GM18502 (cell line): ENCODE results near the gene ADAM19.

ENCODE experiments used
- ATAC-seq: cut with Tn5 transposase; IDR thresholded peaks from one replicate; pipeline ENCODE4 v1.9.1; 2021; ENCODE audit warnings: mild to moderate bottlenecking; ENCODE audit not compliant: unreplicated experiment, poor library complexity

The ADAM19 gene

DNA sequence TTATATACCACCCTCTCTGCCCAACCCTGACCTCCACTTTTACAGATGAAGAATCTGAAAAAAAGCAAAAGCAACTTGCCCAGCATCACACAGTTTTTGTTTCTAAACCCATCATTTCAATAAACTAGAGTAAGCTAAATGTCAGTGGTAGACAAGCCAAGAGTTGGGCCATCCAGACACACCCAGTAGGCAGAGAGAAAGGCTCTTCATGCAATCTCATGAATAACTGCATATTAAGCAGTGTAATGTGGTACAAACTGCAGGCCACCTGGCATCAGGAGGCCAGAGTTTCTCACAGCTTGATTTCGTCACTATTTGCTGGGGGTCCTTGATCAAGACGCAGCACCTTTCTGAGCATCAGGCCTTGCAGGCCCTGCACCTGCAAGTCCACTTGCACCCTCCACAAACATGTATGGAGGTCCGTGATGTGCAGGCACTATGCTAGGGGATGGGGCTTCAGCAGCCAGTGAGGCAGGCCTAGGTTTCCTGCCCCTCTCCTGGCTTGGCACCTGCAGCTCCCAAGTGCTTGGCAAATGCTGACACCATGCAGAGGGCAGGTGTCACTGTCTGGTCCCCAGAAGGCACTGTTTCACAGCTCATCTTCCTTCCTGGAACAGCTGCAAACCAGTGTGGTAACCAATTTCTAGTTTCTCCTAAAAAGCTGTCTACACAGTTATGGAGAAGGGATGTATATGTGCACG lies 29.8 kb downstream of the ADAM19 start:
- no peak for ATAC-seq

DNA sequence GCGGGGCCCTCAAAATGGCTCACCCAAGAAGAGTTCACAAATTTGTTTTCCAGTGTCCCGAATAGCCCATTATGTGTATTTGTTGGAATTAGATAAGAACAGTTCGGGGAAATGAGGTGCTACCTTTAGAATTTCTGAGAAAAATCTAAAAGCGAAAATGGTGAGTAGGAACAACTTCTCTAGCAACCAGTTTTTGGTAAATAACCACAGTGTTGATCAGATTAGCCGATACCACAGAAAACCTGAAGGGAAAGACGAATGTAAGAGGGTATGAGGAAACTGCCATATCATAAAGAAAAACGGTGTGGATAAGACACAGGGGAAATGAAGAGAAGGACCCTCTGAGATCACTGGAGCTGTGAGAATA lies 31.0 kb downstream of the ADAM19 start:
- ATAC-seq, result no peak

DNA sequence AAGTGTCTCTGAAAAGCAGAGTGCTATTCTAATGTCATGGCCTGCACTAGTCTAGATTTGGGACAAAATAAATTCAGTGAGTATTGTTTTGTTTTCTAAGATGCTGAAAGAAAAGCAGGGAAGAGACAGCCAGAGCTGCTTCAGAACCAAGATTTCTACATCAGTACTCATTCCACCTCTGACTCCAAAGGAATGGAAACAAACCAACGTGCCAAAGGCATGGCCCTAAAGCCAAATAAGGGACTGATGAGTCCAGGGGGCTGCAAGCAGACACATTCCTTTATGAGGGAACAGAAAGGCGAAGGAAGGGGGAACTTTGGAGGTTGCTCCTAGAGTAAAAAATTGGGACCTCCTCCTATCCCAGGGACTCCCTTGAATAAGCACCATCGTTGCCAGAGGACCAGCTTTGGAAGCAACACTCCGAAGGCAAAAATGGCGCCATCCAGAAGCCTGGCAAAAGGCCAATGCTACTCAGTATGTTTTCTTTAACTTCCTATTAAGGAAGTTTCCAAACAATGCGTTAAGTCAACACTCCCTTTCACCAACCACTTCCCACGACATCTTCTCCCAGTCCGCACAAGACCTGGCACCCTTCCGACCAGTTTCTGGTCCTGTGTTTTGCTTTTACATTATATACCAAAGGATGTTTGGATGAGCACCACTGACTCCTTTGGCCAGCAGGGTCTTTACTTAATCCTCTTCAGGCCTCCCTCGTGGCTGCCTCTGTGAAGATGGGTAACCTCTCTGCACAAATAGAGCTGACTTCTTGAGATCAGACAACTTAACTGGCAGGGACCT lies 31.6 kb downstream of the ADAM19 start:
- no peak for ATAC-seq

DNA sequence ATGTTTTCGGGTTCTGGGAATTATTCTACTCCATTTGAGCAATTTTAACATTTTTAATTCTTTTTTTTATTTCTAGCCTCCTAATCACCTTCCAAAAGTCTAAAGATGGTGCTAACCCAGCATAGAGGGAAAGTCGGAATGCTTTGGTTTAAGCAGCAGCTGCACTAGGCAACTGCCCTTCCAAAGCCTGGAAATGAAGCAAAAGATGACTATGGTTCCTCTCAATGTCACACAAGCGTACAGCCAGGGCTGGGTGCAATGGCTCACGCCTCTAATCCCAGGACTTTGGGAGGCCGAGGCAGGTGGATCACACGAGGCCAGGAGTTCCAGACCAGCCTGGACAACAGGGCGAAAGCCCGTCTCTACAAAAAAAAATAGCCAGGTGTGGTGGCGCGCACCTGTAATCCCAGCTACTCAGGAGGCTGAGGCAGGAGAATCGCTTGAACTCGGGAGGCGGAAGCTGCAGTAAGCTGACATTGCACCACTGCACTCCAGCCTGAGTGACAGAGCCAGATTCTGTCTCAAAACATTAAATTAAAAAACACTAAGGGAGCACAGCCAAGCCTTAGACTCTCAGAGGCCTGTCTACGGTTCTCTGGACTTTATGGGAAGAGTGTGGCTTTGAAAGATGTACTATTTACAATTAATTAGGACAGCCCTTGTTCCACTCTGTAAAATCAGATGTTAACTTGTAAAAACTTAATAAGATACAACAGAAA lies 33.1 kb downstream of the ADAM19 start:
- ATAC-seq, result no peak

DNA sequence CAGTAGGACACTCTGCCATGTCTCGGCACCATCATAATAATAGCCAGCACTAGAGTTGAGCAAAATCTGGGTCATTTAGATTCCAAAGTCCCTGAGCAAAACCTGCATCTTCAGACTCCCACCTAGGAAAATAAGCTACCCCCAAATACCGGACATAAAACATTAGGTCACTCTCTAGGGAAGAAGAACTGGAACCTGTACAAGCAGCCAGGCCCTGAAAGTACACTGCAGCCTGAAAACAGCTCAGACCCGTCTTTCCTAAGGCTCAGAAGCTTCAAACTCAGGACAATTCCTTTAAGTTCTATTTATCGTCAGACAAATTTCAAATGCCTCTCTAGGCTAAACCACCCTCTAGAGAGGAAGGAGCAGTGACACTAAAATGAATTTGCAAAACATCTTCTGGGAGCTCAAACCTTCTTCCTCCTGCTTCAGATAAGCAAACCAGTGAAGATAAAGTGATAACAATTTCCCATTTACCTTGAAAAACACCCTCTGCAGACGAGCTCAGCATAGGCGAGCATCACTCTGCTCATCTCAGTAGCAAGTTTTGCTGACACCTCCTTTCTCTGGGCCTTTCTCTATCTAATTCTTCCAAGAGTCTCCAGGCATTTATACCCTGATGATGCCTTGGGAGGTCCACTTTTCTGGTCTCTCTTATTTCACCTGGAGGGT lies 34.0 kb downstream of the ADAM19 start:
- no peak for ATAC-seq

DNA sequence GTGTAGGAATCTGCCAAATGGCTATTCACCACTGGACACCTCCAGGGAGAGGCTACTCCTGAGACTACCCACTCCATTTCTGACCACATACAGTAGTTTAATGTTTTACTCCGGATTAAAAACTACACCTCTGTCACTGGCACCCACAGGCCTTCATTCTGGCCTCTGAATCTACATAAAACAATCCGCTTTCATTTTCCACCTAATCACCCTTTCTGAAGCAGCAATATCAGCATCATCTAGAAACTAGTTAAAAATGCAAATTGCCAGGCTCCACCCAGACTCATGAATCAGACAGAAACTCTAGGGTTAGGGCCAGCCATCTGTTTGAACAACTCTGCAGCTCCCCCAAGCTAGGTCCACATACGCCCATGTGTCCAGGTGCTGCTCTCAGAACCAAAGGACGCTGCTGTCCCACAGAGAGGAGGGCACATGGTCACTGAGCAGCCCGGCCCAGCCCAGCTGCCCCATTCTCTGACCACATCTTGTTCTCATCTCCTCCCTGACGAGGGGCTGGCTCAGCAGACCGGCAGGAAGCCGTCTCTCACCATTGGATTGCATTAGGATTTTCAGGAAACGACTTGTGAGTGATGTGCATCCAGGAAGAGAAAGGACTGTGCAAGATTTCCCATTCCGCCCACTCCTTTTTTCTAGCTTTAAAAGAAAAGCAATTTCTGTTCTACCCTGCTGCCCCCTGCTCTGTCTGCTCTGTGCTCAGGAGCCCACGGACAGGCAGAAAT lies 34.7 kb downstream of the ADAM19 start:
- ATAC-seq, result peak; percentile 92

DNA sequence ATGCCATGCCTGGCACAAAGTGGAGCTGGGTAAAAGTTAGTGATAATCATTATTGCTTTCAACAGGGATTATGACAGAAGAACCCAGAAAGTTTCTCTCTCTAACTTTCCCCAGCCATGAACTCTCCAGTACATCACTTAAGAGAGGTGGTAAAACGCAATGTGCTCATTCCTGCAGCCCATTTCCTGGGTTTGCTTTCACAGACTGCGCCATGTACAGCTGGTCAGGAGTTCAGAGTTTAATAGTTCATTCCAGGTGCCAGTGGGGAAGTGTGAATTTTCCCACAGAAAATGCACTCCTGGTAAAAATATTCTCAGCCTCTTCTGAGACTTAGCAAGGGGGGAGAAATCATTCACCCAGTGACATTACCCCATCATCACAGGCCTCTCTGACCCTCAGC lies 35.5 kb downstream of the ADAM19 start:
- peak; percentile 20 for ATAC-seq

DNA sequence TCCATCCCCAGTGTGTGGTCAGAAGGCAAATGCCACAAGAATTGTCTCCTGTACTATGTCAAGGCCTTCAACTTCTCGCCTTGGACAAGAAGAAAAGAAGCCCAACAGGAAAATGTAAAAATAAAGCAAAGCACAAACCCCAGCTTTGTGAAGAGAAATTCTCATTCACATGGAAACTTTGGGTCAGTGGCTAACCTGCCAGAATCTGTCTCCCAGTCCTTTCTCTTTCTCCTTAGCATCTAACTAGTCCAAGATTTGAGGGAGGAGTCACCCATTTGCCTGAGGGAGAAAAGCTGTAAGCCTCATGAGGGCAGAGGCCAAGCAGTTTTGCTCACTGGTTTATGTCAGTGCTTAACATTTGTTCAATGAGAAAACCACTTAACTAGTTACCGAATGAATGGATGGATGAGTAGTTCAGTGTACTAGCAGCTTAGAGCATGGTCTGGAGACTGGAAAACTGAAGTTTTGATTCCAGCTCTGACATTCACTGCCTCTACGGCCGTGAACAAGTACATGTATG lies 36.0 kb downstream of the ADAM19 start:
- no peak for ATAC-seq

DNA sequence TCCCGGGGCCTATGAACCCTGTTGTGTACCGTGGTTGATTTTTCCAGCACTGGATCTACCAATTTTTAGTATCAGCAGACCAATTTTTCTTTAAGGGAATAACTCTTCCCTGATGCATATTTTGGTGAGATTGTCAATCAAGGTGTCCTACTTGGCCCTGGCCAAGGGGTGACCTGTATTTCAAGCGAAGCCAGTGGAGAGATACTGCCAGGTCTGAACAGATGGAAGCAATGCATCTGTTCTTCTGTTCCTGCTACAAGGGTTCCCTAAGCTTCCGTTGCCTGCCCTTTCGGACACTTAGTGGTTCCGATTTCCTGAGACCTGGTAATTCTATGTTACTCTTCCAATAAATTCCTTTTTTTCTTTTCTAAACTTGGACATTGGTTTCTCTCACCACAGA lies 37.3 kb downstream of the ADAM19 start:
- no peak for ATAC-seq

DNA sequence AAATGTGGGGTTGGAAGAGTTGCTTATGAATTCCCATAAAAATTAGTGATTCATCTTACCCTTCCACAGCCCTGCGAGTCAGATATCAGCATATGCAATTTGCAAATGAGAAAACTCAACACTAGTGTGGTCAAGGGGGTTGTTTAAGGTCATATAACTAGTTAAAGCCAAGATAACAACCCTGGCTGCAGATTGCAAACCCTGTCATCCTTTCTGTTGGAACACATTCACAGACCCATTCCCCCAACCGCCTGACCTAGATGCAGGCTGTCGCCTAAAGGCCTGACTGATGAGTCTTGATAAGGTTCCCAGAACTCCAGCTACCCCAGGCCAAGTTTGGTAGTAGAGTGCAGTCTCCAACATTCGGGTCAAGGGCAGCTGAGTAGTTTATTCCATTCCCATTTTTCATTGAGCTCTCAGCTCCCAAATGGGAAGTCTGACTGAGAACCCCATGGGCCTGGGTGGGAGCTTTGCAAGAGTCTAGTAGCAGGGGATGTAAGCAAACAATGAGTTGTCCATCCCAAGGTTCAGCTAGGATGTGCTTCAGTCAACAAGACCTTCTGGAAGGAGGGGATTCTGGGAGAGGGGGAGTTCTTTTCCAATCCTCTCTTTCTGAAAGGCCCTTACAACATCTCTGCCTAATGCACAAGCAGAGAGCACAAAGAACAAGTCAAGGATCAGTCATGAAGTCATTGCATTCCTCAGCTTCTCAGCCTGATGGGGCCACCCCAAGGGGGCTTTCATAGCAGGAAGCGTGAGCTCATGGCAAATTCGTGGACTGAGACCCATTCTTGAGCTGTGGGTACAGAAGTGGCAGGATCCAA lies 40.3 kb downstream of the ADAM19 start:
- no peak for ATAC-seq

DNA sequence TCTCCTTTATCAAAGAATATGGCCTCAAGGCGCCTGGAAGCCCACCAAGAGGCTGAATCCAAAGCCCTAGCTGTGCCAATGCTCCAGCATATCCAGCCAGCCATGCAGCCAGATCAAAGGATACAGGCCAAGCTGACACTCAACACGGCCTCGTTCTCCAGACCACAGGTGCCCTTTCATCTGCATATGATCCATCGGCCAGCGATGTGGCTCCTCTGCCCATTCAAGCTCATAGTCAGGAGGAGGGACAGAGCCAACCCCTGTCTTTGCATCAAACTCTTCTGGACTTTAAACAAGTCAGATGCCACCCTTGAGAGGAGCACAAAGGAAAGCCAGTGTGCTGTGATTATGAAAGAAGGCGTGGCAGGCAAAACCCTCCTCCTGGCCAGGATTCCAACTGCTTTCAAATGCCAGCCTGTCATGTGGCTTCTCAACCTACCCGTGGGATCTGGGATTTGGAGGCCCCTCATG lies 42.5 kb downstream of the ADAM19 start:
- no peak for ATAC-seq

DNA sequence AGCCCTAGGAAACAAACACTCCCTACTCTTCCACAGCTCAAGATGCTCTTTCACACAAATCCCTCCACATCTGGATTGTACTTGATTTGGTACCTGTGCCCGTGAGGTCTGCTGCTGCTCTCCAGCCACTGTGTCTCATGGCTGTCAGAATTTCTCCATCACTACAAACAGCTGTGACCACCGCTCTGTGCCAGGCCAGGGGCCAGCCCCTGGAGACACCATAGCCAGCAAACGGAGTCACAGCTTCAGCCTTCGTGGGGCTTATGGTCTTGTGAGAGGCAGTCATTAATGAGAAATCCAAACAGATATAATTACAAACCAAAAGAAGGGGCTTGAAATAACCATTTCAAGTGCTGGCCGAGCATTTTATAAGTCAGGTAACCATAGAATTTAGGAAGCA lies 43.6 kb downstream of the ADAM19 start:
- no peak for ATAC-seq

DNA sequence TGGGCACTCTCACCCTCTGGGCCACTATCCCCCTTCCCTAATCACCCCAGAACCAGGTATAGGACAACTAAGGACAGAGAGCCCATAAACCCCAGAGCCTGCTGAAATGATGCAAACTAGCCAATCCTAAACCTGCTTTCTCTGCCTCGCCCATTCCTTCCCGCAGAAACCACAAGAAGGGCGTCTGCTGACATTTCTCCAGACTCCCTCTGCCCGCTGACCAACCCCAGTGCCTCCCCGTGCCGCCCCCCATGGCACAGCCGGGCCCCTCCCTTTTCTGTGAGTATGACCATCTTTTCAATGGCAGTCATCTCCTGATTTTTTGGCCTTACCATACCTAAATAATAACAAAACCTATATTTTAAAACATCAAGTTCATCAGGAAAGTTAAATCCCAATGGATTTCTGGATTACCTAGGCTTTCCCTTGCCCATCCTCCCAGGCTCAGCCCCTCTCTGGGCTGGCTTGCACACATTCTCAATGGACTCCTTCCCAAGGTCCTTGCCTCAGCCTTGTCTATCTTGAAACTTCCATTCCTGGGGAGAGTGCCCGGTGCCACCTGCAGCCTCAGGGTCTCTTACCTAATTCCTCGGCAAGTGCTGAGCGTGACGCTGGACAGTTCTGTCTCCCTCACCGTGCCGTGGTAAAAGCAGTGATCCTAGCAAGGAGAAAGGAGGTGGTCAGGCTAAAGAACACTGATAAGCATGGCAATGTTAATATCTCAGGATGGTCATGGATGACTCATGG lies 45.2 kb downstream of the ADAM19 start:
- no peak for ATAC-seq

DNA sequence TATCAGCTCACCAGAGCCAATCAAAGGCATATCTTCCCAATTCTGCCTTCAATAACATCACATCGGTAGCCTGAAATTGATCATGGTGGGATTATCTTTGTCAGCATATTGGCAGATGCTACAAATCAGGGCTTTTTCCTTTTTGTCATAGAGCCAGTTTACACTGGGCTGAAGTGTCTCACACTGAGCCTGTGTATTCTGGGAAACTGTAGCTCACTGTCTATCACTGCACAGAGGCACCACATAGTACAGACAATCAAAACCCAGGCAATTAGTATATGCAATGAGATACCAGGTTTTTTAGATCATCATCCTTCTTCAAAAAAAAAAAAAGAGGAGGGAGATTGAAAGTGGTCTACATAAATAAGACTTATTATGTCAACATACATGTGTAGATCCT lies 46.6 kb downstream of the ADAM19 start:
- ATAC-seq, result no peak

DNA sequence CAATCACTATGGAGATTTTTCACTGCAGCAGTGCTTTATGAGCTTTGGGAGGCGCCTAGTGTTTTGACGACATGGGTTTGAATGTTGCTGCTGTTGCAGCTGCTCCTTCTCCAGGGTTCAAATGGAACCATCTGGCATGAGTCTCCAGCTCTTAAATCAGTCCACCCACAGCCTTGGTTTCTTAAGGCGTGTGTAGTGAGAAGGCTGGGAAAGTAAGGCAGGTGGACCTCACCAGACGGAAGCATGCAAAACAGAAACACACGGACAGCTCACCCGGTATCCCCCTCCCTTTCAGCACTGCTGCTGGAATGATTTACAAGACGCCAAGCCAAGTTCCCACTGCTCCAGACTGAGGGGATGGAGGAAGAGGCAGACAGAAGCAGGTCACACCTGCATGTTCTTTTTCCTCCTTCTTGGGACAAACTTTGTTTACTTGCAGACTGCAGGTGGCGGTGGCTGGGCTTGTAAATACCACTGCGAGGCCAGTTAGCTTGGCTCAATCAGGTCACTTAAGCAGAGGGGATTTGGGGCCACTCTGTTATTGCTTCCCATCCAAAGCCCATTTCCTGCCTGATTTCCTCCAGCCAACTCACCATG lies 47.4 kb downstream of the ADAM19 start:
- ATAC-seq, result no peak

DNA sequence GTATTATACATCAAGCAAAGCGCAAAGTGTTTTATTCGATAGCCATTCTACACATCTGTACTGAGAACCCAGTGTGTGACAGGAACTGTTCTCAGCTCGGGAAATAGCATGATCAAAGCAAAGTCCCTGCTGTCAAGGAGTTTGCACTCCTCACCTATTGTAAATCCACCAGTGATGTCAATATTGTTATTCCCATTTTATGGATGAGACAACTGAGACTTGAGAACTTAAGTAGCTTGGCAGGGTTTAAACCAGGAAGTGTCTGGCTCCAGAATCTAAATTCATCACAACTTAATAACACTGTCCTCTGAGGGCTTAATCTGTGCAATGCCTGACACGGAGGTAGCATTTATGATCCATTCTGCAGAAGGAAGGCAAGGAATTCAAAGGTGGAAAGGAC lies 50.7 kb downstream of the ADAM19 start:
- no peak for ATAC-seq

DNA sequence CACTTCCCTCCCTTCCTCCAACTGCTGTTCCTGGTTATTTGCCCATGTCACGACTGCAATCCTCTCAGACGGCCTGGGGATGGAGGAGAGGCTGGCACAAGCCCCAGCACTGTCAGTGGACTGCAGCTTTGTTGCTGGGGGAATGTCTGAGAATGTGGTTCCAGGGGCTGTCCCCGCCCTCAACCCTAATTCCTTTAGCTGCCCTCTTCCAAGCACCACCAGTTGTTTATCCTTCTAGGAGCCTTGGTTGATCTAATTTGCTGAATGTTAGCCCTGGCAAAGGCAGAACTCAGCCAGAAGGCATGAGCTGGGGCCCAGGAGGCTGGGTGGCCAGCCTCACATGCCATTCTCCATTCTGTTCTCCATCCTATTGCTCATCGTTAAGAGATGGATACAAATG lies 51.6 kb downstream of the ADAM19 start:
- no peak for ATAC-seq

DNA sequence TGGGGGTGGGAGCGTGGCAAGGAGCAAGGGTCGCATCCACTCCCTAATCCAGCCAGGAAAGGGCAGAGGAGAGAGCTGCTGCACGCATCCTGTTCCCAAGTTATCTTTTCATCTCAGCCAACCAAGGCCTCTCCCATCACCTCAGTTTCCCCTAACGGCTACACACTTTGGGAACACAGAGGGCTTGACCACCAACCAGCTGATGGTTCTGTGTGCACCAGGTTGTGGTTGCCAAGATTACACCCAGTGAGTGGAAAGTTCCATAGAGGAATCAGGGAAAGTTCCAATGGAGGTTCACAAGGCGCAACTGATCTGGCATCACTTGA lies 53.9 kb downstream of the ADAM19 start:
- ATAC-seq, result no peak
